HepG2 (cell line): ENCODE measurements around the gene PPDPF. TPM values are rescaled to one million over a fixed set of nuclear protein-coding genes. Genes with fewer than 3 reads are reported as not detected.

ENCODE experiments used
- DNMT1 ChIP-seq: sonication (generic); formaldehyde crosslinking; IDR thresholded peaks from 2 replicates; pipeline ENCODE4 v1.5.1; 2020; ENCODE audit warnings: mild to moderate bottlenecking, missing genetic modification reagents
- TP53 ChIP-seq: sonication (generic); formaldehyde crosslinking; conservative IDR thresholded peaks from 2 replicates; pipeline ENCODE4 v1.4.0; 2020; ENCODE audit warnings: missing genetic modification reagents
- ZNF318 ChIP-seq: sonication (generic); formaldehyde crosslinking; IDR thresholded peaks from 2 replicates; pipeline ENCODE4 v1.4.0; 2020; ENCODE audit warnings: mild to moderate bottlenecking, missing genetic modification reagents
- ZNF549 ChIP-seq: sonication (generic); formaldehyde crosslinking; IDR thresholded peaks from 2 replicates; pipeline ENCODE4 v1.5.0; 2020; ENCODE audit warnings: missing genetic modification reagents
- ZNF660 ChIP-seq: sonication (generic); formaldehyde crosslinking; IDR thresholded peaks from 2 replicates; pipeline ENCODE4 v1.5.1; 2020; ENCODE audit warnings: mild to moderate bottlenecking, low read depth, missing genetic modification reagents, borderline replicate concordance
- polyA plus RNA-seq, 8 experiments: library from polyadenylated mRNA; depleted of rRNA in 3 of 8; stranded (reverse) in 7 of 8; unstranded in 1 of 8; fragments of >200 nt; fragmentation: Illumina TruSeq in 4 of 8; extraction: Trizol in 4 of 8; gene quantifications; 2 replicates each; pipeline versions ENCODE4 v1.2.1 to v1.2.3, GENCODE V29; 2011 to 2016; ENCODE audit warnings: low read depth in 4 of 8, missing spikeins in 1 of 8, mixed read lengths in 1 of 8; ENCODE audit not compliant: insufficient read depth in 1 of 8
- total RNA-seq, 5 experiments: library from RNA; depleted of rRNA; stranded (reverse); fragments of >200 nt; fragmentation: Illumina TruSeq; extraction: Trizol; gene quantifications; 2 replicates each; pipeline ENCODE4 v1.2.3, GENCODE V29; 2016; ENCODE audit warnings: low read depth in 1 of 5

Gene PPDPF
- total and polyA plus RNA-seq, 2 of the 13 experiments (the other 11 are each of a cell fraction or from before 2014, with no cell fraction given), result 1.8 to 7.0 TPM

GRCh38 chr20:63533388-63533787, 12.8 kb downstream of the PPDPF start (continued):
- no peak for TF ChIP-seq DNMT1 (CRISPR knock-in tag)
- no peak for TF ChIP-seq ZNF318
- TF ChIP-seq ZNF660 (CRISPR knock-in tag), result no peak
- no peak for TF ChIP-seq ZNF549 (CRISPR knock-in tag)
- TF ChIP-seq TP53 (CRISPR knock-in tag), result no peak
